ENCODE measurements around the gene DRAP1. TPM values are rescaled to one million over a fixed set of nuclear protein-coding genes. Genes with fewer than 3 reads are reported as not detected.
"Not testable (repeated sequence)": the region's sequence is repeated elsewhere in the genome, so short reads cannot be mapped to it uniquely, and the experiment has no call there.

The DRAP1 gene
- total RNA-seq, 1 experiment from 2014 or later, result 581 TPM

GRCh38 chr11:65892137-65892540 lies 27.1 kb upstream of the DRAP1 start:
- in situ Hi-C loops (cut with HindIII; ENCODE audit: low pct_unique_long_range_greater_than_20kb, low sequenced_read_pairs); BruUV-seq (replicated peaks); H3K36me3 ChIP-seq (ENCODE audit: control insufficient read depth, insufficient read depth, low read length); H3K27me3 ChIP-seq (ENCODE audit: control insufficient read depth, insufficient read depth, low read length); H3K9me3 ChIP-seq (ENCODE audit: control insufficient read depth, insufficient read depth, low read depth, low read length); intact Hi-C loops (cut with micrococcal nuclease; ENCODE audit: unreplicated experiment); DNase-seq (ENCODE audit: low read depth, low spot score): not testable (repeated sequence)
- ChIA-PET POLR2A (interaction anchor here (0.5 to 2.2 kb wide), 3 partner anchors 19 to 1489 kb away, joined by 4 to 8 read pairs (median 6); no protein-coding TSS in a partner anchor), CTCF (interaction anchor here (0.9 kb wide), 1 partner anchor 181 kb away, joined by 3 read pairs; no protein-coding TSS in a partner anchor)
- H3K4me3 ChIP-seq (ENCODE audit: low read depth in 2 of 2, low read length in 2 of 2), result peak overlapping the region; percentile 88 to 93
- ATAC-seq, result peak; percentile 0
- H3K27ac ChIP-seq (ENCODE audit: low read length), result peak overlapping the region; percentile 87
- peaks cover 71% of the 10 kb centered on the region for H3K4me1 ChIP-seq (ENCODE audit: control insufficient read depth, insufficient read depth, low read length)
- peak; percentile 56; the same call in 1 of the 2 replicates for TF ChIP-seq CTCF (IDR thresholded peaks at IDR 0.05)

- DNase-seq (ENCODE audit: low read depth, low spot score) (no peak), ATAC-seq (no peak)
- peaks cover 67% of the 10 kb centered on the region for H3K4me1 ChIP-seq (ENCODE audit: control insufficient read depth, insufficient read depth, low read length)
- in situ Hi-C loops (cut with HindIII; ENCODE audit: low pct_unique_long_range_greater_than_20kb, low sequenced_read_pairs), result no loop called here
- no peaks in the 10 kb centered on the region for H3K9me3 ChIP-seq (ENCODE audit: control insufficient read depth, insufficient read depth, low read depth, low read length)
- BruUV-seq (replicated peaks), result no TSS peak
- peak overlapping the region; percentile 88 to 93 for H3K4me3 ChIP-seq (ENCODE audit: low read depth in 2 of 2, low read length in 2 of 2)
- intact Hi-C loops (cut with micrococcal nuclease; ENCODE audit: unreplicated experiment), result no loop called here
- no peaks in the 10 kb centered on the region; the same call in 1 of the 2 replicates for H3K36me3 ChIP-seq (ENCODE audit: control insufficient read depth, insufficient read depth, low read length)
- ChIA-PET CTCF (no interaction called here), POLR2A (interaction anchor here (0.6 to 2.2 kb wide), 5 partner anchors 8 to 252 kb away, joined by 3 to 9 read pairs (median 4); no protein-coding TSS in a partner anchor)
- H3K27ac ChIP-seq (ENCODE audit: low read length), result peak overlapping the region; percentile 87
- no peaks in the 10 kb centered on the region for H3K27me3 ChIP-seq (ENCODE audit: control insufficient read depth, insufficient read depth, low read length)
- TF ChIP-seq REST (IDR thresholded peaks at IDR 0.05; ENCODE audit: insufficient read depth in 1 of 2, low read depth in 2 of 2, low read length in 1 of 2), result peak in 1 of 2 experiments; percentile 17; a peak in 1 of 4 replicates
- TF ChIP-seq SIN3A (IDR thresholded peaks at IDR 0.05; ENCODE audit: borderline replicate concordance, insufficient read depth, low read depth, low read length), result no peak
- TF ChIP-seq CTCF (IDR thresholded peaks at IDR 0.05), result no peak
- peak; percentile 70; the same call in 1 of the 2 replicates for TF ChIP-seq POLR2AphosphoS5 (IDR thresholded peaks at IDR 0.05; ENCODE audit: low read depth, low read length)
- no peak for TF ChIP-seq TCF7L2 (IDR thresholded peaks at IDR 0.05; ENCODE audit: low read depth, low read length)
Measured at GRCh38 chr11:65892661-65893317, 26.4 kb upstream of the DRAP1 start.

All from Panc1 (cell line).